Measurements from ENCODE around the gene COL18A1.
A peak's percentile ranks its signal among the peaks of the same experiment; 100 is the strongest.

COL18A1 gene

GRCh38 chr21:45378258-45378966 is 26.6 kb upstream of the COL18A1 start:
- H3K9ac ChIP-seq (ENCODE audit: low read depth, low read length): peak overlapping the region; percentile 75
- H3K36me3 ChIP-seq (ENCODE audit: control insufficient read depth, insufficient read depth, low read length): no peaks in the 10 kb centered on the region
- peaks cover 25% of the 10 kb centered on the region for H3K4me1 ChIP-seq (ENCODE audit: control insufficient read depth, insufficient read depth, low read length)
- H3K9me3 ChIP-seq (ENCODE audit: control insufficient read depth, insufficient read depth, low read length): peaks cover 7% of the 10 kb centered on the region; the same call in 1 of the 2 replicates
- no peaks in the 10 kb centered on the region for H3K27me3 ChIP-seq (ENCODE audit: control insufficient read depth, insufficient read depth, low read length)
- no peak overlapping the region for H3K4me3 ChIP-seq (ENCODE audit: low read depth, low read length)
- H3K27ac ChIP-seq (ENCODE audit: low read depth, low read length): peak overlapping the region; percentile 96

- H3K27ac ChIP-seq (ENCODE audit: low read depth, low read length): peak overlapping the region; percentile 96
- no peaks in the 10 kb centered on the region for H3K36me3 ChIP-seq (ENCODE audit: control insufficient read depth, insufficient read depth, low read length)
- H3K4me1 ChIP-seq (ENCODE audit: control insufficient read depth, insufficient read depth, low read length): peaks cover 29% of the 10 kb centered on the region
- no peak overlapping the region for H3K4me3 ChIP-seq (ENCODE audit: low read depth, low read length)
- no peaks in the 10 kb centered on the region for H3K27me3 ChIP-seq (ENCODE audit: control insufficient read depth, insufficient read depth, low read length)
- no peak overlapping the region for H3K9ac ChIP-seq (ENCODE audit: low read depth, low read length)
- H3K9me3 ChIP-seq (ENCODE audit: control insufficient read depth, insufficient read depth, low read length): peaks cover 7% of the 10 kb centered on the region; the same call in 1 of the 2 replicates
Measured at GRCh38 chr21:45379171-45379900, 25.6 kb upstream of the COL18A1 start.

GRCh38 chr21:45379901-45380330 is 25.0 kb upstream of the COL18A1 start:
- Histone ChIP-seq H3K4me3 (ENCODE audit: low read depth, low read length) (no peak overlapping the region), H3K9me3 (ENCODE audit: control insufficient read depth, insufficient read depth, low read length) (peaks cover 7% of the 10 kb centered on the region; the same call in 1 of the 2 replicates), H3K27me3 (ENCODE audit: control insufficient read depth, insufficient read depth, low read length) (no peaks in the 10 kb centered on the region)

GRCh38 chr21:45380566-45380965 is 24.4 kb upstream of the COL18A1 start:
- Histone ChIP-seq H3K9me3 (ENCODE audit: control insufficient read depth, insufficient read depth, low read length) (peaks cover 7% of the 10 kb centered on the region; the same call in 1 of the 2 replicates), H3K4me1 (ENCODE audit: control insufficient read depth, insufficient read depth, low read length) (peaks cover 29% of the 10 kb centered on the region), H3K27ac (ENCODE audit: low read depth, low read length) (no peak overlapping the region), H3K27me3 (ENCODE audit: control insufficient read depth, insufficient read depth, low read length) (no peaks in the 10 kb centered on the region), H3K9ac (ENCODE audit: low read depth, low read length) (no peak overlapping the region), H3K36me3 (ENCODE audit: control insufficient read depth, insufficient read depth, low read length) (no peaks in the 10 kb centered on the region), H3K4me3 (ENCODE audit: low read depth, low read length) (no peak overlapping the region)

More at GRCh38 chr21:45379901-45380330, 25.0 kb upstream of the COL18A1 start:
- H3K4me1 ChIP-seq (ENCODE audit: control insufficient read depth, insufficient read depth, low read length): peaks cover 29% of the 10 kb centered on the region
- no peak overlapping the region for H3K9ac ChIP-seq (ENCODE audit: low read depth, low read length)
- H3K36me3 ChIP-seq (ENCODE audit: control insufficient read depth, insufficient read depth, low read length): no peaks in the 10 kb centered on the region
- H3K27ac ChIP-seq (ENCODE audit: low read depth, low read length): no peak overlapping the region

GRCh38 chr21:45381036-45381787 is 23.8 kb upstream of the COL18A1 start:
- H3K4me1 ChIP-seq (ENCODE audit: control insufficient read depth, insufficient read depth, low read length): peaks cover 29% of the 10 kb centered on the region
- peaks cover 7% of the 10 kb centered on the region; the same call in 1 of the 2 replicates for H3K9me3 ChIP-seq (ENCODE audit: control insufficient read depth, insufficient read depth, low read length)
- no peaks in the 10 kb centered on the region for H3K36me3 ChIP-seq (ENCODE audit: control insufficient read depth, insufficient read depth, low read length)
- no peaks in the 10 kb centered on the region for H3K27me3 ChIP-seq (ENCODE audit: control insufficient read depth, insufficient read depth, low read length)
- H3K27ac ChIP-seq (ENCODE audit: low read depth, low read length): no peak overlapping the region
- H3K9ac ChIP-seq (ENCODE audit: low read depth, low read length): no peak overlapping the region
- H3K4me3 ChIP-seq (ENCODE audit: low read depth, low read length): no peak overlapping the region

- Histone ChIP-seq H3K4me1 (ENCODE audit: control insufficient read depth, insufficient read depth, low read length) (peaks cover 26% of the 10 kb centered on the region), H3K27ac (ENCODE audit: low read depth, low read length) (no peak overlapping the region), H3K27me3 (ENCODE audit: control insufficient read depth, insufficient read depth, low read length) (no peaks in the 10 kb centered on the region), H3K36me3 (ENCODE audit: control insufficient read depth, insufficient read depth, low read length) (no peaks in the 10 kb centered on the region), H3K9ac (ENCODE audit: low read depth, low read length) (no peak overlapping the region), H3K4me3 (ENCODE audit: low read depth, low read length) (no peak overlapping the region), H3K9me3 (ENCODE audit: control insufficient read depth, insufficient read depth, low read length) (peaks cover 2% of the 10 kb centered on the region; the same call in 1 of the 2 replicates)
Measured at GRCh38 chr21:45381865-45382696, 22.9 kb upstream of the COL18A1 start.

- Histone ChIP-seq H3K9ac (ENCODE audit: low read depth, low read length) (no peak overlapping the region), H3K27ac (ENCODE audit: low read depth, low read length) (no peak overlapping the region), H3K9me3 (ENCODE audit: control insufficient read depth, insufficient read depth, low read length) (no peaks in the 10 kb centered on the region; the same call in 1 of the 2 replicates), H3K27me3 (ENCODE audit: control insufficient read depth, insufficient read depth, low read length) (no peaks in the 10 kb centered on the region), H3K4me3 (ENCODE audit: low read depth, low read length) (no peak overlapping the region), H3K4me1 (ENCODE audit: control insufficient read depth, insufficient read depth, low read length) (peaks cover 21% of the 10 kb centered on the region), H3K36me3 (ENCODE audit: control insufficient read depth, insufficient read depth, low read length) (no peaks in the 10 kb centered on the region)
Measured at GRCh38 chr21:45382697-45382997, 22.3 kb upstream of the COL18A1 start.

GRCh38 chr21:45383111-45383614 is 21.8 kb upstream of the COL18A1 start:
- H3K4me1 ChIP-seq (ENCODE audit: control insufficient read depth, insufficient read depth, low read length): peaks cover 16% of the 10 kb centered on the region
- H3K4me3 ChIP-seq (ENCODE audit: low read depth, low read length): no peak overlapping the region
- H3K27ac ChIP-seq (ENCODE audit: low read depth, low read length): no peak overlapping the region
- H3K27me3 ChIP-seq (ENCODE audit: control insufficient read depth, insufficient read depth, low read length): no peaks in the 10 kb centered on the region
- no peaks in the 10 kb centered on the region for H3K9me3 ChIP-seq (ENCODE audit: control insufficient read depth, insufficient read depth, low read length)
- H3K36me3 ChIP-seq (ENCODE audit: control insufficient read depth, insufficient read depth, low read length): no peaks in the 10 kb centered on the region
- H3K9ac ChIP-seq (ENCODE audit: low read depth, low read length): no peak overlapping the region

GRCh38 chr21:45383615-45384201 is 21.3 kb upstream of the COL18A1 start:
- Histone ChIP-seq H3K9ac (ENCODE audit: low read depth, low read length) (no peak overlapping the region), H3K27ac (ENCODE audit: low read depth, low read length) (no peak overlapping the region), H3K27me3 (ENCODE audit: control insufficient read depth, insufficient read depth, low read length) (no peaks in the 10 kb centered on the region), H3K36me3 (ENCODE audit: control insufficient read depth, insufficient read depth, low read length) (no peaks in the 10 kb centered on the region), H3K4me3 (ENCODE audit: low read depth, low read length) (no peak overlapping the region), H3K4me1 (ENCODE audit: control insufficient read depth, insufficient read depth, low read length) (peaks cover 10% of the 10 kb centered on the region), H3K9me3 (ENCODE audit: control insufficient read depth, insufficient read depth, low read length) (no peaks in the 10 kb centered on the region)
